Superior temporal gyrus (tissue), 1 donor: ENCODE data around the gene CCKAR.

Source experiments
- DNase-seq: peaks from one replicate; pipeline ENCODE4 v3.0.0-alpha.2; 2016; ENCODE audit errors: extremely low spot score

CCKAR gene

GRCh38 chr4:26491449-26492170 is 1.3 kb upstream of the CCKAR start:
- no peak for DNase-seq

- DNase-seq, result no peak
These were observed 638 bp upstream of the CCKAR start for GRCh38 chr4:26490960-26491284.

GRCh38 chr4:26489101-26489985 is 941 bp downstream of the CCKAR start:
- no peak for DNase-seq

- DNase-seq, result no peak
These were observed 4.6 kb downstream of the CCKAR start for GRCh38 chr4:26485684-26486083.

GRCh38 chr4:26484516-26484915 is 5.8 kb downstream of the CCKAR start:
- DNase-seq, result no peak

GRCh38 chr4:26484032-26484515 is 6.2 kb downstream of the CCKAR start:
- no peak for DNase-seq

- DNase-seq, result no peak
These were observed 7.5 kb downstream of the CCKAR start for GRCh38 chr4:26482508-26483462.

- DNase-seq, result no peak
These were observed 12.0 kb downstream of the CCKAR start for GRCh38 chr4:26478330-26478729.

- DNase-seq, result no peak
These were observed 13.7 kb downstream of the CCKAR start for GRCh38 chr4:26476545-26476944.

GRCh38 chr4:26475716-26476115 is 14.6 kb downstream of the CCKAR start:
- no peak for DNase-seq

- DNase-seq, result no peak
These were observed 15.7 kb downstream of the CCKAR start for GRCh38 chr4:26474551-26474950.

GRCh38 chr4:26473893-26474292 is 16.4 kb downstream of the CCKAR start:
- DNase-seq, result no peak

GRCh38 chr4:26471890-26472289 is 18.4 kb downstream of the CCKAR start:
- no peak for DNase-seq

GRCh38 chr4:26468977-26469376 is 21.3 kb downstream of the CCKAR start:
- DNase-seq, result no peak

- DNase-seq, result no peak
These were observed 21.9 kb downstream of the CCKAR start for GRCh38 chr4:26468283-26468949.

- DNase-seq, result no peak
These were observed 22.6 kb downstream of the CCKAR start for GRCh38 chr4:26467724-26468123.

- no peak for DNase-seq
These were observed 23.6 kb downstream of the CCKAR start for GRCh38 chr4:26466578-26467270.

GRCh38 chr4:26464420-26465095 is 25.7 kb downstream of the CCKAR start:
- DNase-seq, result no peak

- DNase-seq, result no peak
These were observed 26.9 kb downstream of the CCKAR start for GRCh38 chr4:26463386-26463785.

- no peak for DNase-seq
These were observed 27.4 kb downstream of the CCKAR start for GRCh38 chr4:26462874-26463273.
